Activated CD4-positive, alpha-beta memory T cell treated with anti-CD3 and anti-CD28 coated beads for 36 hours (primary cell): ENCODE results near the gene NFE2. TPM values are rescaled to one million over a fixed set of nuclear protein-coding genes. Genes with fewer than 3 reads are reported as not detected.

Experiments used
- microRNA-seq: library from miRNA; unstranded; fragments of <30 nt; microRNA quantifications from one replicate; pipeline ENCODE4 v1.2.0, GENCODE V29; 2022; ENCODE audit warnings: borderline number of aligned reads, borderline microRNAs expressed, borderline replicate concordance
- total RNA-seq, 2 experiments: library from RNA; stranded (reverse); gene quantifications; one replicate each; pipeline ENCODE4 v1.2.3, GENCODE V29; 2021

Gene NFE2
- total RNA-seq, 2 experiments from 2014 or later, result not detected

Small RNA genes lying within 50 kb of the gene (microRNA-seq; reads per million reads assigned to microRNA genes)
- gene MIR148B, result 118 reads per million, percentile 66 among the genes with 10 or more reads in this experiment

Other genes with a start within 250 kb of the NFE2 start
- gene HOXC4, start 247.2 kb downstream of the NFE2 start, total RNA-seq, result under 1 TPM in 1 of 2 experiments, not detected in 1; 0.17 TPM
- gene SMUG1, start 112.0 kb downstream of the NFE2 start, total RNA-seq, result 10 to 100 TPM; 25.3 to 26.4 TPM
- gene CBX5, start 20.9 kb downstream of the NFE2 start, total RNA-seq, result 100 to 1,000 TPM; 132 to 138 TPM
- gene HNRNPA1, start 20.3 kb downstream of the NFE2 start, total RNA-seq, result 1,000 to 10,000 TPM; 2,070 to 2,080 TPM
- 100 to 1,000 TPM in 1 of 2 experiments, 10 to 100 TPM in 1; 99.0 to 110 TPM for gene COPZ1, start 24.1 kb upstream of the NFE2 start, total RNA-seq
- gene GPR84, start 63.5 kb upstream of the NFE2 start, total RNA-seq, result 1 to 10 TPM; 2.4 to 2.6 TPM
- gene ZNF385A, start 83.7 kb upstream of the NFE2 start, total RNA-seq, result 1 to 10 TPM; 1.3 TPM
- gene ITGA5, start 118.3 kb upstream of the NFE2 start, total RNA-seq, result 10 to 100 TPM; 33.8 to 34.9 TPM
- 10 to 100 TPM; 11.3 to 13.0 TPM for gene GTSF1, start 172.6 kb upstream of the NFE2 start, total RNA-seq
- gene NCKAP1L, start 196.7 kb upstream of the NFE2 start, total RNA-seq, result 100 to 1,000 TPM; 158 to 160 TPM
- gene PDE1B, start 248.6 kb upstream of the NFE2 start, total RNA-seq, result 10 to 100 TPM; 10.4 to 11.1 TPM